HCT116 (cell line): ENCODE measurements around the gene MRPL49. TPM values are rescaled to one million over a fixed set of nuclear protein-coding genes. Genes with fewer than 3 reads are reported as not detected.

Experiments used
- ATAC-seq: fragments of 200-7000 bp; cut with Tn5 transposase; 2 replicates; pipeline ENCODE4 v1.9.1; 2020; ENCODE audit warnings: mild to moderate bottlenecking, moderate library complexity
- BruUV-seq: library from RNA; stranded (reverse); fragments of 400-500 nt; replicated peaks from 2 replicates; lab custom pipeline; 2021; lab: Mats Ljungman, UMichigan
- CTCF ChIA-PET: fragments of 300-600 bp; sonication (Branson Sonifier 250); formaldehyde crosslinking; loops from one replicate; lab custom pipeline; 2021; ENCODE audit warnings: antibody characterized with exemption; lab: Charles Lee
- POLR2A ChIA-PET: fragments of 300-600, 350-600 bp; sonication (Branson Sonifier 250); formaldehyde crosslinking; loops from one replicate; lab custom pipeline; 2021; ENCODE audit warnings: antibody characterized with exemption; lab: Charles Lee
- RAD21 ChIA-PET, 2 experiments: fragments of 300-600 bp; sonication (Branson Sonifier 250); formaldehyde crosslinking; loops; one replicate each; lab custom pipeline; 2023; ENCODE audit warnings: low total read pairs in 2 of 2; ENCODE audit not compliant: uncharacterized antibody in 2 of 2, unreplicated experiment in 2 of 2, low non-redundant PET in 1 of 2; lab: Charles Lee
- DNase-seq: peaks from one replicate; pipeline ENCODE4 v3.0.0-alpha.2; 2010; ENCODE audit warnings: low read depth, low spot score
- H2AFZ ChIP-seq: fragments of 200-600 bp; shearing (Covaris generic), sonication (generic); 2 replicates; pipeline ENCODE4 v1.6.1; 2017; ENCODE audit warnings: low read depth, mixed run types, mixed read lengths, antibody characterized with exemption, low read length; ENCODE audit not compliant: poor library complexity, severe bottlenecking
- H3K27ac ChIP-seq: 2 replicates; pipeline ENCODE4 v1.5.1; 2012; ENCODE audit warnings: low read depth, low read length
- H3K27me3 ChIP-seq: fragments of 200-600 bp; sonication (generic); 2 replicates; pipeline ENCODE4 v1.6.1; 2016; ENCODE audit warnings: mixed run types, low read length, mixed read lengths; ENCODE audit not compliant: insufficient read depth
- H3K36me3 ChIP-seq, 2 experiments: fragments of 200-500 bp in 1 of 2; fragments of 200-600 bp in 1 of 2; sonication (Bioruptor generic) in 1 of 2; sonication (generic) in 1 of 2; 2 replicates each; pipeline versions ENCODE4 v1.5.1 to v1.6.1; 2014 to 2016; ENCODE audit warnings: low read length in 2 of 2, inconsistent platforms in 1 of 2, mixed read lengths in 1 of 2, mixed run types in 1 of 2; ENCODE audit not compliant: insufficient read depth in 2 of 2, control insufficient read depth in 1 of 2
- H3K4me1 ChIP-seq, 2 experiments: fragments of 200-600 bp in 1 of 2; sonication (generic) in 1 of 2; 2 replicates each; pipeline versions ENCODE4 v1.5.1 to v1.6.1; 2012 to 2017; ENCODE audit warnings: low read length in 2 of 2, inconsistent platforms in 1 of 2, mild to moderate bottlenecking in 1 of 2, mixed read lengths in 1 of 2, mixed run types in 1 of 2, moderate library complexity in 1 of 2; ENCODE audit not compliant: insufficient read depth in 2 of 2, control insufficient read depth in 1 of 2
- H3K4me2 ChIP-seq: fragments of 200-600 bp; sonication (generic); 2 replicates; pipeline ENCODE4 v1.6.1; 2017; ENCODE audit warnings: mixed run types, low read length, mixed read lengths
- H3K4me3 ChIP-seq, 2 experiments: fragments of 200-600 bp in 1 of 2; sonication (generic) in 1 of 2; replicated peaks in 1 of 2; 2 replicates each; pipeline ENCODE4 v1.5.1; 2011 to 2016; ENCODE audit warnings: low read length in 2 of 2, control low read depth in 1 of 2, low read depth in 1 of 2, mild to moderate bottlenecking in 1 of 2, mixed read lengths in 1 of 2, mixed run types in 1 of 2
- H3K79me2 ChIP-seq: fragments of 200-600 bp; sonication (generic); 2 replicates; pipeline ENCODE4 v1.6.1; 2017; ENCODE audit warnings: mild to moderate bottlenecking, mixed run types, low read length, moderate library complexity, mixed read lengths; ENCODE audit not compliant: insufficient read depth
- H3K9ac ChIP-seq: fragments of 200-600 bp; sonication (generic); 2 replicates; pipeline ENCODE4 v1.6.1; 2016; ENCODE audit warnings: low read length, mixed read lengths
- H3K9me2 ChIP-seq: fragments of 200-600 bp; sonication (generic), shearing (Covaris generic); 2 replicates; pipeline ENCODE4 v1.6.1; 2017; ENCODE audit warnings: mixed run types, mild to moderate bottlenecking, moderate library complexity; ENCODE audit not compliant: insufficient read depth
- H3K9me3 ChIP-seq, 2 experiments: fragments of 200-500 bp in 1 of 2; fragments of 200-600 bp in 1 of 2; sonication (Bioruptor generic) in 1 of 2; sonication (generic) in 1 of 2; 2 replicates each; pipeline ENCODE4 v1.6.1; 2014 to 2017; ENCODE audit warnings: low read length in 2 of 2, mixed read lengths in 2 of 2, inconsistent platforms in 1 of 2, low read depth in 1 of 2, mild to moderate bottlenecking in 1 of 2, mixed run types in 1 of 2, moderate library complexity in 1 of 2; ENCODE audit not compliant: control insufficient read depth in 1 of 2, insufficient read depth in 1 of 2
- H4K20me1 ChIP-seq: fragments of 200-600 bp; sonication (generic), shearing (Covaris generic); 2 replicates; pipeline ENCODE4 v1.6.1; 2017; ENCODE audit warnings: mixed run types, mild to moderate bottlenecking, moderate library complexity; ENCODE audit not compliant: insufficient read depth
- ATF3 ChIP-seq: IDR thresholded peaks from 2 replicates; pipeline ENCODE4 v1.6.1; 2012
- CBX3 ChIP-seq: IDR thresholded peaks from 2 replicates; pipeline ENCODE4 v1.6.1; 2012; ENCODE audit warnings: low read depth
- ELF1 ChIP-seq: IDR thresholded peaks from 2 replicates; pipeline ENCODE4 v1.6.1; 2012; ENCODE audit warnings: low read depth, borderline replicate concordance
- EZH2 ChIP-seq: fragments of 200-600 bp; sonication (generic); IDR thresholded peaks from 2 replicates; pipeline ENCODE4 v1.6.1; 2017; ENCODE audit warnings: antibody characterized with exemption, mixed run types
- EZH2phosphoT487 ChIP-seq: fragments of 200-600 bp; IDR thresholded peaks from 2 replicates; pipeline ENCODE4 v1.6.1; 2018; ENCODE audit warnings: antibody characterized with exemption, borderline replicate concordance
- JUND ChIP-seq: IDR thresholded peaks from 2 replicates; pipeline ENCODE4 v1.6.1; 2012
- POLR2A ChIP-seq: IDR thresholded peaks from 2 replicates; pipeline ENCODE4 v1.7.0; 2011; ENCODE audit warnings: borderline replicate concordance; ENCODE audit not compliant: insufficient read depth, insufficient read length; ENCODE audit errors: extremely low read depth
- RAD21 ChIP-seq: IDR thresholded peaks from 2 replicates; pipeline ENCODE4 v1.6.1; 2012; ENCODE audit warnings: low read depth, mild to moderate bottlenecking
- REST ChIP-seq: IDR thresholded peaks from 2 replicates; pipeline ENCODE4 v1.6.1; 2012; ENCODE audit warnings: low read depth
- SP1 ChIP-seq: IDR thresholded peaks from 2 replicates; pipeline ENCODE4 v1.6.1; 2012; ENCODE audit warnings: low read depth
- SRF ChIP-seq: IDR thresholded peaks from 2 replicates; pipeline ENCODE4 v1.6.1; 2012; ENCODE audit warnings: low read depth
- YY1 ChIP-seq: IDR thresholded peaks from 2 replicates; pipeline ENCODE4 v1.6.1; 2011; ENCODE audit warnings: low read length, low read depth, moderate library complexity, mild to moderate bottlenecking; ENCODE audit not compliant: insufficient replicate concordance; ENCODE audit errors: extremely low read depth
- ZBTB33 ChIP-seq: IDR thresholded peaks from 2 replicates; pipeline ENCODE4 v1.6.1; 2011; ENCODE audit warnings: mild to moderate bottlenecking, low read length, moderate library complexity; ENCODE audit not compliant: insufficient replicate concordance; ENCODE audit errors: extremely low read depth
- ZNF274 ChIP-seq: fragments of 200-500 bp; sonication (Bioruptor generic); IDR thresholded peaks from 2 replicates; pipeline ENCODE4 v1.6.1; 2014; ENCODE audit warnings: mild to moderate bottlenecking, low read depth, low read length, inconsistent platforms
- intact Hi-C: fragments of 100-400 bp; cut with micrococcal nuclease; formaldehyde crosslinking; loops from 2 replicates; pipeline ENCODE4 v1.10.0; 2022
- total RNA-seq: library from RNA; stranded (reverse); gene quantifications from one replicate; pipeline ENCODE4 v1.2.1, GENCODE V29; 2021; ENCODE audit not compliant: unreplicated experiment

Gene MRPL49
- total RNA-seq, 1 experiment from 2014 or later, result 77.5 TPM

DNA sequence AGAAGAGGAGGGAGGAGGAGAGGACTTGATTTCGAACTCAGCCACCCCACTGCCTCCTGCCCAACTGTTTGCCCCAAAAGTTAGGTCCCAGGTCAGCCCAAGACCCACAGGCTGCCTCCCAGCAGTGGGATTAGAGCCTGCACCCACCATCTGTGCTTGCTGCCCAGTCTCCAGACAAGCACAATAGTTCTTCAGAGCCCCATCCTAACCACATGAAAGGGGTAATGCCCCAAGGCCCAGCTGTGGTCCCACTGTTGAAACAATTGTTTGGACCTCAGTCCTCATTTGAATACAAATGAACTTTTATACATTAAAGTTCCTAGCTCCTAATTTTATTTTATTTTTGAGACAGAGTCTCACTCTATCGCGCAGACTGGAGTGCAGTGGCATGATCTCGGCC is 31.5 kb upstream of the MRPL49 start:
- ChIA-PET CTCF (interaction anchor here (1.3 kb wide), 1 partner anchor 20 kb away, joined by 4 read pairs; no protein-coding TSS in a partner anchor), RAD21 (no interaction called here), POLR2A (no interaction called here)
- no peak overlapping the region for H2AFZ ChIP-seq
- no peaks in the 10 kb centered on the region for H3K27me3 ChIP-seq
- peaks cover 0 to 18% of the 10 kb centered on the region in 2 experiments; a peak in 1 of 4 replicates for H3K36me3 ChIP-seq
- H4K20me1 ChIP-seq, result no peaks in the 10 kb centered on the region
- no peak overlapping the region for H3K4me3 ChIP-seq
- no peak for ATAC-seq
- no peak for DNase-seq
- intact Hi-C loops, result no loop called here
- H3K9me3 ChIP-seq, result no peaks in the 10 kb centered on the region
- no peak overlapping the region for H3K4me2 ChIP-seq
- H3K4me1 ChIP-seq, result peaks cover 0 to 2% of the 10 kb centered on the region in 2 experiments; a peak in 2 of 4 replicates
- H3K27ac ChIP-seq, result no peak overlapping the region
- H3K79me2 ChIP-seq, result no peaks in the 10 kb centered on the region
- no peak overlapping the region for H3K9ac ChIP-seq
- no peaks in the 10 kb centered on the region for H3K9me2 ChIP-seq
- TF ChIP-seq ATF3 (no peak), SP1 (no peak)
- BruUV-seq, result no TSS peak

- Histone ChIP-seq H3K36me3 (peaks cover 3 to 6% of the 10 kb centered on the region in 2 experiments; a peak in 2 of 4 replicates), H2AFZ (no peak overlapping the region), H3K4me1 (peaks cover 3 to 12% of the 10 kb centered on the region in 2 experiments; a peak in 3 of 4 replicates), H3K9me2 (no peaks in the 10 kb centered on the region)
- CTCF ChIA-PET, result interaction anchor here (0.6 to 1.7 kb wide), 2 partner anchors 15 to 250 kb away, joined by 3 to 14 read pairs; no protein-coding TSS in a partner anchor
- no TSS peak for BruUV-seq
- TF ChIP-seq ELF1 (no peak), YY1 (no peak), ZBTB33 (no peak), RAD21 (no peak), POLR2A (no peak), EZH2phosphoT487 (no peak), ZNF274 (no peak), EZH2 (no peak), JUND (no peak), SRF (no peak), REST (no peak), CBX3 (no peak)
- TF ChIP-seq, all 23 proteins: peak for 0
- ATAC-seq, result no peak
- Histone ChIP-seq H3K27ac (peak overlapping the region; percentile 63), H3K9ac (peak overlapping the region; percentile 77), H3K4me3 (peak overlapping the region; percentile 74 to 78), H3K27me3 (no peaks in the 10 kb centered on the region), H3K79me2 (peaks cover 18% of the 10 kb centered on the region), H3K9me3 (no peaks in the 10 kb centered on the region), H4K20me1 (no peaks in the 10 kb centered on the region), H3K4me2 (peak overlapping the region; percentile 88)
- no peak for DNase-seq
- ChIA-PET RAD21 (no interaction called here), POLR2A (interaction anchor here (1.0 to 3.2 kb wide), 2 partner anchors 15 to 16 kb away, joined by 3 to 21 read pairs; partner anchors contain the start of gene TM7SF2)
- intact Hi-C loops, result loop anchor here (5.0 kb wide), 1 partner anchor 83 kb away; the partner anchor contains the start of gene ARL2
These were observed 26.7 kb upstream of the MRPL49 start for GRCh38 chr11:65095427-65095826.
